GM10266 (cell line): ENCODE data around the gene PRKCD.
A peak's percentile ranks its signal among the peaks of the same experiment; 100 is the strongest.

Experiments
- DNase-seq: peaks from one replicate; pipeline ENCODE4 v3.0.0; 2012; ENCODE audit errors: extremely low spot score
- TF ChIP-seq, protein P1 (sequence below): IDR thresholded peaks from 2 replicates; pipeline ENCODE4 v1.5.1; 2012; ENCODE audit warnings: mild to moderate bottlenecking, low read depth; ENCODE audit not compliant: control insufficient read depth, insufficient read depth; ENCODE audit errors: missing control alignments

PRKCD gene

DNA sequence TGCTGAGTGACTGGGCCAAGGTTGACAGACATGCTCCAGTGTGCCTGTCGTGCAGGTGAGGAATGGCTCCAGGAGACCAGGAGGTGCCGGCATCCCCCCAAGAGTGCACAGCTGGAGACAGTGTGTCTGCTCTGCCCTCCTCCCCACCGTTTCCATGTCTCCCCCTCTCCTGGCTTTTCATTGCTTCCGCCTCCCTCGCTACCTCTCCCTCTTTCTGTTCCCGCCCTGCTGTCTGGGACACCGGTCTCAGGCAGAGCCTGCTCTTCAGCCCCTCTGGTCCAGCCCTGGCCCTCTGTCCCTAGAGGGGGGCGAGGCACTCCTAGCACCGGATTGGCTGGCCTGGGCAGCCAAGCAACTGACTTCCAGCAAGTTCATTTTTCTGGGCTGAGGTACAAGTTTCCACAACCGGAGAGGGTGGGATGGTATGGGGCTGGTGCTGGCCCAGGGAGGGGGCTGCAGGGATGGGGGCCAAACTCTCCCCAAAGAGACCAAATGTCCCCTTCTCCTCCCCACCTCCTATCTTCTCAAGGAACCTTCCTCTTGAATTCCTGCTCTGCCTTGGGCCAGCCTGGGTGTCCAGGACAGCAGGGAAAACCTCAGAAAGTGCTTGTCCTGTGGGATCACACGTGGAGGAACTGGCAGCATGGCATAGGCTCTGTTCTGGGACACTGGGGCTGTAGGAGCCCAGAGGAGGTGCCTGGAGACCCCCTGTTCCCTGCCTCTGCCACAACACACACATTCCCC lies 32.6 kb downstream of the PRKCD start:
- TF ChIP-seq, protein P1, sequence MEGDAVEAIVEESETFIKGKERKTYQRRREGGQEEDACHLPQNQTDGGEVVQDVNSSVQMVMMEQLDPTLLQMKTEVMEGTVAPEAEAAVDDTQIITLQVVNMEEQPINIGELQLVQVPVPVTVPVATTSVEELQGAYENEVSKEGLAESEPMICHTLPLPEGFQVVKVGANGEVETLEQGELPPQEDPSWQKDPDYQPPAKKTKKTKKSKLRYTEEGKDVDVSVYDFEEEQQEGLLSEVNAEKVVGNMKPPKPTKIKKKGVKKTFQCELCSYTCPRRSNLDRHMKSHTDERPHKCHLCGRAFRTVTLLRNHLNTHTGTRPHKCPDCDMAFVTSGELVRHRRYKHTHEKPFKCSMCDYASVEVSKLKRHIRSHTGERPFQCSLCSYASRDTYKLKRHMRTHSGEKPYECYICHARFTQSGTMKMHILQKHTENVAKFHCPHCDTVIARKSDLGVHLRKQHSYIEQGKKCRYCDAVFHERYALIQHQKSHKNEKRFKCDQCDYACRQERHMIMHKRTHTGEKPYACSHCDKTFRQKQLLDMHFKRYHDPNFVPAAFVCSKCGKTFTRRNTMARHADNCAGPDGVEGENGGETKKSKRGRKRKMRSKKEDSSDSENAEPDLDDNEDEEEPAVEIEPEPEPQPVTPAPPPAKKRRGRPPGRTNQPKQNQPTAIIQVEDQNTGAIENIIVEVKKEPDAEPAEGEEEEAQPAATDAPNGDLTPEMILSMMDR, result no peak
- no peak for DNase-seq

DNA sequence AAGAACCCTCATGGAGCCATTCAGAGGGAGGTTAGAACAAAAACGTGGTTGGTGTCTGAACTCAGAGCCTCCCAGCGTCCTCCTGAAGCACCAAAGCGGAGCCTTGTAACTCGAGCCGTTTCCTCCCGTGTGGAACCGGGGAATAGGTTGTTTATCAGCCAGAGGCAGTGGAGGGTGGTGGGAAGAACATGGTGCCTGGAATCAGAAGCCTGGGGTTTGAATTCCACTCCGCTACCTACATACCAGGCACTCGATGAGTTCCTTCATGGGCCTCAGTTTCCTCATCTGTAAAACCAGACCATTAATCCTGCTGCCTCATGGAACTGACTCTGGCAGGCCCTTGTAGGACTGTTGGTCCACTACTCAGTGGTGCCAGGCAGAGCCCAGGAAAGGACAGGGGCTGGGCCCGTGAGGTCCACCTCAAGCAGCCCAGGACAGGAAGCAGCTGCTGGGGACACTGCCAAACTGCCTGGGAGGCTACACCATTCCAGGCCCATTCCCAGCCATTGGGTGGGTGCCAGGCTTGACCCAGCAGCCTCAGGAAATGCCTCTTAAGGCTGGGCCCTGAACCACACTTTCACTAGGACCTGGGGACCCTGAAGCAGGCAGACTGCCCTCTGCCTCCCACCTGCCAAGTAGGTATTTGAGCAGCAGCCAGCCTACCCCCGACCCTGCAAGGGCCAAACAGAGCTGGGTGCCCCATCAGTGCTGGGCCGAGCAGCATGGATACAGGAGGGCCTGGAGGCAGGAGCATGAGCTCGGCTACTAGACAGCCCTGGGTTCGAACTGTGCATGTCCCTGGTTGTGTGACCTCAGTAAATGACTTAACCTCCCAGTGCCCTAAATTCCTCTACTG lies 33.4 kb downstream of the PRKCD start:
- no peak for DNase-seq
- TF ChIP-seq, protein P1, result no peak

DNA sequence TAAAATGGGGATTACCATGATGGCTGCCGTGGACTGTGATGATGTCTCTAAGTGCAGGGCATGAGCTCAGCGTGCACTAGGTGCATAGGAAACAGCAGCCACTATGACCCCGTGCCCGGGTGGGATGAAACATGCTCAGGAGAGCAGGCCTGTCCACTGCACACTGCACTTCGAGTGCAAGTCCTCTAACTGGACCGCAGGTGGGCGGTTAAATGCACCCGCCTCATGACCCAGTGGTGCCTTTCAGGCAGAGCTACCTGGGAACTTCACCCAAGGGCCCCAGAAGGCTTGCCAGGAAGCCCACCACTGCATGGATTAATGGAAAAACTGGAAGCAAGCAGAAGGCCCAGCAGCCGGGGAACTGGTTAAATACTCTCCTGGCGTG lies 34.0 kb downstream of the PRKCD start:
- TF ChIP-seq, protein P1, result no peak
- DNase-seq, result no peak

DNA sequence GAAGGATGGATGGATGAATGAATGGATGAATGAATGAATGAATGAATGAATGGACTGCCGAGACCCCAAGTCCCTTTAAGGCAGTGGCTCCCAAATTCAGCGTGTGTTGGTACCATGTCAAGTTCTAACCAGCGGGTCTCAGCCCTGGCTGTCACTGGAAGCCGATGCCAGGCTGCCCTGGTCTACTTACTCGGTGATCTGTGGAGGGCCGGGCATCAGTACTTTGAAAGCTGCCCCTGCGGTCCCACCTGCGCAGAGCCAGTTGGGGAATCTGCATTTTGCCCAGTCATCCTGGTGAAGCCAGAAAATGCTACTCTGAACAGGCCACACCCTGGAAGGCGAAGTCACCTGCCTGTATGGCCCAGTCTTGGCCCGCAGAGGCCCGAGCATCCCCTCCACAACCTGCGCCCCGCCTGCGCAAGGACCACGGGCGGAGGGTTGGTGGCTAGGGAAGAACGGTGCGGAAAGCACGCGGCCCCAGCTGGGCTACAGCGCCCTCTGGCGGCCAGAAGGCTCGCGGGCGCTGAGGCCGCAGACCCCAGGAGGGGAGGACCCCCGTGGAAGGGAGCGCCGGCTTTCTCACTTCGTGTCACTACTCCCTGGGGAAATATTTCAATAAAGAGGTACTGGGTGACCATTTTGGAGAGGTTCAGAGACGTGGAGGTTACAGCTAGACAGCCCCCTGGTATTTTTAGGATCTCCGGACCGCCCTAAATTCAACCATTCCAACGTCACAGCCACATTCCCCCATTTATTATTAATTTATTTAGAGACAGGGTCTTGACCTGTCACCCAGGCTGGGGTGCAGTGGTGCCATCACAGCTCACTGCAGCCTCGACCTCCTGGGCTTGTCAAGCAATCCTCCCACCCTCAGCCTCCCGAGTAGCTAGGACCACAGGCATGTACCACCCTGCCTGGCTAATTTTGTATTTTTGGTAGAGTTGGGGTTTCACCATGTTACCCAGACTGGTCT lies 34.9 kb downstream of the PRKCD start:
- peak; percentile 73 for DNase-seq
- TF ChIP-seq, protein P1, result peak; percentile 99

DNA sequence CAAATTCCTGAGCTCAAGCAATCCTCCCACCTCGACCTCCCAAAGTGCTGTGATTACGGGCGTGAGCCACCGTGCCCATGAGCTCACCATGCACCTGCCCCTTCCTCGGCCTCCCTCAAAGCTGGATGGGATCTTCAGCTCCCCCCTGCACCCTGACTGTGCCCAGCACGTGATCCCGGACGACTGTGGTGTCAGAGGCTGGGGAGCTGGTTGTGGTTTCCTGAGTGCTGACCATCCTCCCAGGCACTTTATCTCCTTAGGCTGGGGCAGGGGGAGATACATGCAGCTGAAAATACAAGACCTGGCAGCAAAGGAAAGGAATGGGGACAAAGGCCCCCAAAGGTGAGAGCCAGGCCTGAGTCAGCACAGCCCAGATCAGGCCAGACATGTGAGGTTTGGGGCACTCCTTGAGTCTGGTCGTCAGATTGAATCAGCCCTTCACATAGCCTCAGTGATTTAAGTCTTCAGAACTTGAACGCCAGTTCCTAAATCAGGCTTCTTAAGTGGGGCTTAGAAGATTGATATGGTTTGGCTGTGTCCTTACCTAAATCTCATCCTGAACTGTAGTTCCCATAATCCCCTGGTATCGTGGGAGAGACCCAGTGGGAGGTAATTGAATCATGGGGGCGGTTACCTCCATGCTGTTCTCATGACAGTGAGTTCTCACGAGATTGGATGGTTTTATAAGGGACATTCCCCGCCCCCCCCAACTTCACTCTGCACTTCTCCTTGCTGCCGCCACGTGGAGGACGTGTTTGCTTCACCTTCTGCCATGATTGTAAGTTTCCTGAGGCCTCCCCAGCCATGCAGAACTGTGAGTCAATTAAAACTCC lies 35.8 kb downstream of the PRKCD start:
- peak; percentile 64 for DNase-seq
- TF ChIP-seq, protein P1, result peak; percentile 53

DNA sequence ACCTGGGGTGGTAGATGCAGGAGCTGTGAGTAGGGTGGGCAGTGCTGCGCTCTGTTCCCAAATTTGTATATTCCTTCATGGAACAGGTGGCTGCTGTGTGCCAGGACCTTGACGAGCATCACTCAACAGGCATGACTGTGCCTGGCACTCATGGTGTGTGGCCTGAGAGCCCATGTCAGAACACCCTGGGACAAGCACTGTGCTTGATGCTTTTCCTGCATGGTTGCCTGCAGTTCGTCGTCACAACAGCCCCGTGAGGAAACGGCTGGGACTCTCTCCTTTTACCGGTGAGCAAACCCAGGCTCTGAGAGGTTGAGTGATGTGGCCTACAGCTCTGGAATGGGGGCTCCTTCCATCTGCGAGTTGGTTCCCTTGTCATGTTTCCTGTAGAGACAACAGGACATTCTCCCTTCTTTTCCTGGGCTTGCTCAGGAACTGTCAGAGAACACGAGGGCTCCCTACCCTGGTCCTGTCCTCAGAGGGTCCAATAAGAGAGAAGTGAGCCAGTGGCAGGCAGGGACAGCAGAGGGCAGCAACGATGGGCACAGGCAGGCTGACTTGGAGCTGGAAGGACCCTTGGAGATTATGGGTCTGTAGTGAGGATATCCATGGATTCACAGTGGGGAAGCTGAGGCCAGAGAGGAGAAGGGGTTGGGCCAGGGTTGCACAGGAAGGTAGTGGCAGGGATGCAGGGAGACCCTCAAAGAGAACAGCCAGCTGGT lies 37.4 kb downstream of the PRKCD start:
- TF ChIP-seq, protein P1, result no peak
- DNase-seq, result no peak
